ENCODE measurements around the gene TRA2B.

DNA sequence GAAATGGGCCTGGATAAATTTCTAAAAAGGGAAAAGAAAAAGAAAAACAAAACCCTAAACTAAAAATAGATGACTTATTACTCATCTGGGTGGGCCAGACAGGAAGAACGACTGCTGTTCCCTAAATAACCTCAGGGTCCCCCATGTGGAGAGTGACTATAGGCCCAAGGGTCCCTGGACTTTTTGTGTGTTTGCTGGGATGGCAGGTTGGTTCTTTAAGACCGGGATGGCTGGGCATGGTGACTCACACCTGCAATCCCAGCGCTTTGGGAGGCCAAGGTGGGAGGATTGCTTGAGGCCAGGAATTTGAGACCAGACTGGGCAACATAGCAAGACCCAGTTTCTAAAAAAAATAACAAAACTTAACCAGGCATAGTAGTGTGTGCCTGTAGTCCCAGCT is 43.8 kb upstream of the TRA2B start:
- TF ChIP-seq, protein P1, sequence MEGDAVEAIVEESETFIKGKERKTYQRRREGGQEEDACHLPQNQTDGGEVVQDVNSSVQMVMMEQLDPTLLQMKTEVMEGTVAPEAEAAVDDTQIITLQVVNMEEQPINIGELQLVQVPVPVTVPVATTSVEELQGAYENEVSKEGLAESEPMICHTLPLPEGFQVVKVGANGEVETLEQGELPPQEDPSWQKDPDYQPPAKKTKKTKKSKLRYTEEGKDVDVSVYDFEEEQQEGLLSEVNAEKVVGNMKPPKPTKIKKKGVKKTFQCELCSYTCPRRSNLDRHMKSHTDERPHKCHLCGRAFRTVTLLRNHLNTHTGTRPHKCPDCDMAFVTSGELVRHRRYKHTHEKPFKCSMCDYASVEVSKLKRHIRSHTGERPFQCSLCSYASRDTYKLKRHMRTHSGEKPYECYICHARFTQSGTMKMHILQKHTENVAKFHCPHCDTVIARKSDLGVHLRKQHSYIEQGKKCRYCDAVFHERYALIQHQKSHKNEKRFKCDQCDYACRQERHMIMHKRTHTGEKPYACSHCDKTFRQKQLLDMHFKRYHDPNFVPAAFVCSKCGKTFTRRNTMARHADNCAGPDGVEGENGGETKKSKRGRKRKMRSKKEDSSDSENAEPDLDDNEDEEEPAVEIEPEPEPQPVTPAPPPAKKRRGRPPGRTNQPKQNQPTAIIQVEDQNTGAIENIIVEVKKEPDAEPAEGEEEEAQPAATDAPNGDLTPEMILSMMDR (IDR thresholded peaks at IDR 0.05) = no peak
- TF ChIP-seq POLR2A (IDR thresholded peaks at IDR 0.05) = no peak

All from testis (tissue), 2 donors.